Measurements from ENCODE around the gene USP1. TPM values are rescaled to one million over a fixed set of nuclear protein-coding genes. Genes with fewer than 3 reads are reported as not detected.

The USP1 gene
- total and polyA plus RNA-seq, 2 experiments from 2014 or later: 18.1 to 20.5 TPM

GRCh38 chr1:62500210-62500609 lies 63.4 kb downstream of the USP1 start:
- TF ChIP-seq CTCF (IDR thresholded peaks at IDR 0.05; ENCODE audit: low read depth, low read length): no peak
- peaks cover 12% of the 10 kb centered on the region for H3K36me3 ChIP-seq

More at GRCh38 chr1:62500210-62500609, 63.4 kb downstream of the USP1 start:
- Histone ChIP-seq H3K9me3 (ENCODE audit: low read depth) (no peaks in the 10 kb centered on the region), H3K4me1 (ENCODE audit: low read depth) (no peaks in the 10 kb centered on the region), H3K4me3 (no peak overlapping the region), H3K27me3 (no peaks in the 10 kb centered on the region), H3K27ac (no peak overlapping the region)
- DNase-seq (ENCODE audit: low read depth in 1 of 2, low spot score in 1 of 2): no peak

Other genes with a start within 250 kb of the USP1 start
- 0.04 and 0.36 TPM in 2 replicates for gene L1TD1, start 242.2 kb upstream of the USP1 start, total RNA-seq
- 0.37 TPM in 1 of 2 replicates, not detected in the other for gene L1TD1, start 242.2 kb upstream of the USP1 start, polyA plus RNA-seq
- gene KANK4, start 117.6 kb upstream of the USP1 start, total RNA-seq: 0.81 and 4.0 TPM in 2 replicates
- 0.65 and 2.8 TPM in 2 replicates for gene KANK4, start 117.6 kb upstream of the USP1 start, polyA plus RNA-seq
- gene ANGPTL3, start 160.5 kb downstream of the USP1 start, total RNA-seq: not detected in 2 replicates
- 0.94 TPM in 1 of 2 replicates, not detected in the other for gene ANGPTL3, start 160.5 kb downstream of the USP1 start, polyA plus RNA-seq